GM12878 (cell line): ENCODE measurements around the gene ISG20. TPM values are rescaled to one million over a fixed set of nuclear protein-coding genes. Genes with fewer than 3 reads are reported as not detected.
A peak's percentile ranks its signal among the peaks of the same experiment; 100 is the strongest.

Experiments used
- ATAC-seq: fragments of 200-7000 bp; cut with Tn5 transposase; 3 replicates; pipeline ENCODE4 v1.9.1; 2020; ENCODE audit warnings: mild to moderate bottlenecking, moderate library complexity
- BruUV-seq: library from RNA; stranded (reverse); fragments of 400-500 nt; replicated peaks from 2 replicates; lab custom pipeline; 2021; lab: Mats Ljungman, UMichigan
- CTCF ChIA-PET: fragments of 300-600 bp; sonication (Branson Sonifier 250); formaldehyde crosslinking; extraction: SDS; loops from one replicate; lab custom pipeline; 2021; ENCODE audit warnings: inconsistent platforms; lab: Yijun Ruan, JAX
- POLR2A ChIA-PET: fragments of 350-600 bp; formaldehyde crosslinking; extraction: SDS; loops from one replicate; lab custom pipeline; 2021; ENCODE audit warnings: inconsistent platforms; lab: Charles Lee
- RAD21 ChIA-PET: fragments of 300-600 bp; sonication (Branson Sonifier 250); formaldehyde crosslinking; loops from one replicate; lab custom pipeline; 2023; ENCODE audit warnings: antibody characterized with exemption; ENCODE audit not compliant: unreplicated experiment; lab: Charles Lee
- SMC1A ChIA-PET: fragments of 300-600 bp; sonication (Branson Sonifier 250); formaldehyde crosslinking; loops from one replicate; lab custom pipeline; 2023; ENCODE audit not compliant: unreplicated experiment, uncharacterized antibody; lab: Charles Lee
- DNase-seq: peaks from one replicate; pipeline ENCODE4 v3.0.0-alpha.2; 2011; ENCODE audit warnings: low read depth, low spot score
- FAIRE-seq: peaks from 3 replicates; lab custom pipeline; 2011; peaks lifted over from hg19 to GRCh38; lab: Jason Lieb, UNC
- H2AFZ ChIP-seq: 2 replicates; pipeline ENCODE4 v1.6.0; 2011; ENCODE audit warnings: low read depth, low read length, control low read depth; ENCODE audit not compliant: control insufficient read depth
- H3K27ac ChIP-seq: 2 replicates; pipeline ENCODE4 v1.5.1; 2011; ENCODE audit warnings: control low read depth; ENCODE audit not compliant: control insufficient read depth, insufficient read depth
- H3K27me3 ChIP-seq, 2 experiments: replicated peaks in 1 of 2; 2 replicates each; pipeline versions ENCODE4 v1.6.0 to v1.6.1; 2011; ENCODE audit warnings: low read length in 1 of 2; ENCODE audit not compliant: control insufficient read depth in 2 of 2, insufficient read depth in 2 of 2
- H3K36me3 ChIP-seq, 2 experiments: 2 replicates each; pipeline ENCODE4 v1.5.1; 2011; ENCODE audit warnings: low read length in 1 of 2; ENCODE audit not compliant: control insufficient read depth in 2 of 2, insufficient read depth in 2 of 2
- H3K4me1 ChIP-seq: 2 replicates; pipeline ENCODE4 v1.6.1; 2011; ENCODE audit warnings: mild to moderate bottlenecking, low read length, moderate library complexity, mixed read lengths; ENCODE audit not compliant: control insufficient read depth, insufficient read depth
- H3K4me2 ChIP-seq: 2 replicates; pipeline ENCODE4 v1.6.0; 2011; ENCODE audit warnings: control low read depth; ENCODE audit not compliant: control insufficient read depth, insufficient read depth
- H3K4me3 ChIP-seq: fragments of 200-600 bp; sonication (generic); 2 replicates; pipeline ENCODE4 v1.5.1; 2016
- H3K79me2 ChIP-seq: 2 replicates; pipeline ENCODE4 v1.6.0; 2011; ENCODE audit warnings: low read length; ENCODE audit not compliant: control insufficient read depth, insufficient read depth
- H3K9ac ChIP-seq: 2 replicates; pipeline ENCODE4 v1.8.0; 2011; ENCODE audit warnings: low read length, control low read depth, mixed read lengths; ENCODE audit not compliant: control insufficient read depth, insufficient read depth
- H3K9me3 ChIP-seq: replicated peaks from 3 replicates; pipeline ENCODE4 v1.5.1; 2011; ENCODE audit warnings: mild to moderate bottlenecking, low read length; ENCODE audit not compliant: control insufficient read depth, insufficient read depth
- H4K20me1 ChIP-seq: 2 replicates; pipeline ENCODE4 v1.6.0; 2011; ENCODE audit not compliant: control insufficient read depth, insufficient read depth
- CREM ChIP-seq: IDR thresholded peaks from 2 replicates; pipeline ENCODE4 v1.6.1; 2014; ENCODE audit warnings: antibody characterized with exemption, low read depth
- ETV6 ChIP-seq, 2 experiments: fragments of 450-650 bp in 1 of 2; IDR thresholded peaks in 1 of 2; conservative IDR thresholded peaks in 1 of 2; 2 replicates each; pipeline ENCODE4 v1.6.1; 2014; ENCODE audit warnings: antibody characterized with exemption in 1 of 2, borderline replicate concordance in 1 of 2, low read depth in 1 of 2, mild to moderate bottlenecking in 1 of 2, moderate library complexity in 1 of 2
- HDAC6 ChIP-seq: fragments of 200-600 bp; sonication (generic); IDR thresholded peaks from one replicate; pipeline ENCODE4 v1.8.0; 2017; ENCODE audit warnings: antibody characterized with exemption; ENCODE audit not compliant: unreplicated experiment
- IRF4 ChIP-seq: IDR thresholded peaks from 2 replicates; pipeline ENCODE4 v1.6.1; 2011; ENCODE audit warnings: low read depth, low read length
- MTA2 ChIP-seq: fragments of 450-650 bp; IDR thresholded peaks from 2 replicates; pipeline ENCODE4 v1.6.1; 2016; ENCODE audit warnings: low read depth, mild to moderate bottlenecking, moderate library complexity
- POLR2AphosphoS2 ChIP-seq: IDR thresholded peaks from 2 replicates; pipeline ENCODE4 v1.6.1; 2011; ENCODE audit warnings: low read depth, mild to moderate bottlenecking, low read length, improper control_type of control experiment, moderate library complexity
- POLR2AphosphoS5 ChIP-seq: IDR thresholded peaks from 2 replicates; pipeline ENCODE4 v1.6.1; 2011; ENCODE audit warnings: mild to moderate bottlenecking, low read length, inconsistent platforms
- SIN3A ChIP-seq: IDR thresholded peaks from 2 replicates; pipeline ENCODE4 v1.6.1; 2012; ENCODE audit warnings: low read depth, low read length, improper control_type of control experiment
- SPI1 ChIP-seq: IDR thresholded peaks from 2 replicates; pipeline ENCODE4 v1.6.1; 2011; ENCODE audit warnings: low read depth, mild to moderate bottlenecking, low read length, moderate library complexity, borderline replicate concordance; ENCODE audit not compliant: insufficient read depth
- SREBF1 ChIP-seq: IDR thresholded peaks from 2 replicates; pipeline ENCODE4 v1.6.1; 2012; ENCODE audit warnings: mild to moderate bottlenecking, low read length
- TAF1 ChIP-seq: IDR thresholded peaks from 2 replicates; pipeline ENCODE4 v1.6.1; 2011; ENCODE audit warnings: mild to moderate bottlenecking, low read depth, low read length, borderline replicate concordance
- TCF3 ChIP-seq: IDR thresholded peaks from 2 replicates; pipeline ENCODE4 v1.6.1; 2012; ENCODE audit warnings: low read depth, mild to moderate bottlenecking, low read length, borderline replicate concordance; ENCODE audit not compliant: insufficient read depth
- YY1 ChIP-seq: IDR thresholded peaks from 2 replicates; pipeline ENCODE4 v1.6.1; 2011; ENCODE audit warnings: low read depth, mild to moderate bottlenecking, low read length
- ZNF24 ChIP-seq: fragments of 450-650 bp; IDR thresholded peaks from 2 replicates; pipeline ENCODE4 v1.6.1; 2017; ENCODE audit warnings: antibody characterized with exemption, mild to moderate bottlenecking
- WGBS: methylation state at CpG from one replicate; pipeline ENCODE4 v1.1.6; 2016; ENCODE audit warnings: low lambda C conversion rate; ENCODE audit not compliant: insufficient replicate concordance, insufficient coverage; ENCODE audit errors: missing lambda C conversion rate; 5-methylcytosine and 5-hydroxymethylcytosine counted together
- in situ Hi-C: fragments of 300-500 bp; cut with MboI; formaldehyde crosslinking; loops from 9 replicates; pipeline ENCODE4 v1.14.3; 2018; ENCODE audit warnings: mixed read lengths
- intact Hi-C: fragments of 100-400 bp; cut with micrococcal nuclease; formaldehyde crosslinking; loops from one replicate; pipeline ENCODE4 v1.14.2; 2022; ENCODE audit not compliant: unreplicated experiment
- polyA plus RNA-seq, 11 experiments: library from polyadenylated mRNA; depleted of rRNA in 4 of 11; unstranded in 6 of 11; stranded (reverse) in 5 of 11; fragments of >200 nt; fragmentation: Nextera tagmentation in 4 of 11; fragmentation: Illumina TruSeq in 1 of 11; extraction: Ambion mirVana in 4 of 11; extraction: Trizol in 1 of 11; gene quantifications; 1 replicate in 1 of 11; 2 replicates in 10 of 11; pipeline versions ENCODE4 v1.2.1 to v1.2.3, GENCODE V29; 2011 to 2016; ENCODE audit warnings: inconsistent platforms in 2 of 11, missing spikeins in 2 of 11, low read depth in 1 of 11
- total RNA-seq, 4 experiments: library from RNA; depleted of rRNA in 3 of 4; stranded (reverse); fragments of >200 nt in 3 of 4; fragmentation: Illumina TruSeq in 1 of 4; extraction: Trizol in 1 of 4; gene quantifications; 2 replicates each; pipeline versions ENCODE4 v1.2.1 to v1.2.3, GENCODE V29; 2013 to 2021
- TF ChIP-seq, protein P1 (sequence below): fragments of 450-650 bp; IDR thresholded peaks from 2 replicates; pipeline ENCODE4 v1.6.1; 2016; ENCODE audit warnings: mild to moderate bottlenecking
- TF ChIP-seq, protein P2 (sequence below): IDR thresholded peaks from 2 replicates; pipeline ENCODE4 v1.6.1; 2012; ENCODE audit warnings: mild to moderate bottlenecking, low read depth, low read length

The ISG20 gene
- total and polyA plus RNA-seq, 10 of the 15 experiments (the other 5 are each of a cell fraction or from before 2014, with no cell fraction given), result 23.4 to 210 (median 85.9) TPM

DNA sequence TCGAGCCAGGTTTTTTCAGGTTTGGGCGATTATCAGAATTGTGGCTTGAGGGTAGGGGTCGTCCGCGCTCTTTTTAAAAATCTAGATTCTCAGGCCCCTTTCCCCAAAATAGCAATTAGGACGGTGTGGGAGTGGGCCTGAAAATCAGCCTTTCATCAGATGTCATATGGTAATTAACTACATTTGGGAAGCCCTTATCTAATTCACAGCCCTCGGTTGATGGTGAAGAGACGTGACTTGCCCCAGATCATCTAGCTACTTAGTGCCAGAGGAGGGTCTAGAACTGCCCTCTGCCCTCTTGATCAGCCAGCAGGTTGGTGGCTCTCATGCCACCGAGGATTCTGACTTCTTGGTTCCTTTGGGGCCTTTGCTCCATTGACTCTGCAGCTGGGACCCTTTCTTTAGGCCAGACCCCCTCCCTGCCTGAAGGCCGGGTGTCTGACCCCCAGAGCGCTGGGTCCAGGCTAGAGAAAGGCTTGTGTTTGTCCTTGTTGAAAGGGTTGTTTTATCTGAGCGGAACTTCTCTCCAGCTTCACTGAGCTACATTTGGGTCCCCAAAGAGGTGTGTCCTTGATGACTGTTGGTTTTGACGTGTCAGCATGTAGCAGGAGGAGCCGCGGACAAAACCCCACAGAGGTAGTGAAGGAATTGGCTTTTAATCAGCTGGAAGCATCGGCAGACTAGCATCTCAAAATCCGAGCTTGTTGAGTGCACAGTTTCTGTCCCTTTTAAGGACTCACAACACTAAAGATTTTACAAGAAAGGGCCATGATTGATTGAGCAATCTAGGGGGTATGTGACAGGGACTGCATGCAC lies 16.8 kb upstream of the ISG20 start:
- in situ Hi-C loops, result loop anchor here (5.0 kb wide), 1 partner anchor 145 kb away; no protein-coding TSS in a partner anchor
- BruUV-seq, result TSS peak; percentile 98
- Histone ChIP-seq H2AFZ (peak overlapping the region; percentile 38), H3K4me1 (peaks cover 39% of the 10 kb centered on the region), H3K9me3 (no peaks in the 10 kb centered on the region), H3K27me3 (no peaks in the 10 kb centered on the region), H3K4me3 (peak overlapping the region; percentile 83)
- ChIA-PET POLR2A (interaction anchor here (0.8 to 1.6 kb wide), 7 partner anchors 9 to 155 kb away, joined by 3 to 8 read pairs (median 3); partner anchors contain the start of genes ISG20, MRPL46 and MRPS11), RAD21 (interaction anchor here (1.0 to 2.0 kb wide), 6 partner anchors 35 to 152 kb away, joined by 3 to 9 read pairs (median 4); no protein-coding TSS in a partner anchor)
- peak; percentile 59 for ATAC-seq
- intact Hi-C loops, result loop anchor here (1.0 to 5.0 kb wide), 2 partner anchors 75 to 146 kb away; partner anchors contain the start of gene DET1
- TF ChIP-seq SREBF1 (no peak), HDAC6 (peak; percentile 19), TCF3 (no peak), YY1 (no peak), ETV6 (conservative IDR thresholded peaks at IDR 0.05 in 1 of 2, IDR thresholded peaks at IDR 0.05 in 1 of 2; ENCODE audit: borderline replicate concordance in 1 of 2, low read depth in 1 of 2) (no peak), IRF4 (no peak), SIN3A (0 out of 2 replicates have a peak, but pooled peaks have one; percentile 64), ZNF24 (no peak), CREM (0 out of 2 replicates have a peak, but pooled peaks have one; percentile 40), MTA2 (no peak), POLR2AphosphoS2 (0 out of 2 replicates have a peak, but pooled peaks have one; percentile 18), POLR2AphosphoS5 (peak; percentile 12; the same call in 1 of the 2 replicates), TAF1 (peak; percentile 42; the same call in 1 of the 2 replicates), SPI1 (0 out of 2 replicates have a peak, but pooled peaks have one; percentile 3)
- TF ChIP-seq, protein P1, sequence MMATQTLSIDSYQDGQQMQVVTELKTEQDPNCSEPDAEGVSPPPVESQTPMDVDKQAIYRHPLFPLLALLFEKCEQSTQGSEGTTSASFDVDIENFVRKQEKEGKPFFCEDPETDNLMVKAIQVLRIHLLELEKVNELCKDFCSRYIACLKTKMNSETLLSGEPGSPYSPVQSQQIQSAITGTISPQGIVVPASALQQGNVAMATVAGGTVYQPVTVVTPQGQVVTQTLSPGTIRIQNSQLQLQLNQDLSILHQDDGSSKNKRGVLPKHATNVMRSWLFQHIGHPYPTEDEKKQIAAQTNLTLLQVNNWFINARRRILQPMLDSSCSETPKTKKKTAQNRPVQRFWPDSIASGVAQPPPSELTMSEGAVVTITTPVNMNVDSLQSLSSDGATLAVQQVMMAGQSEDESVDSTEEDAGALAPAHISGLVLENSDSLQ, result peak; percentile 66
- TF ChIP-seq, protein P2, sequence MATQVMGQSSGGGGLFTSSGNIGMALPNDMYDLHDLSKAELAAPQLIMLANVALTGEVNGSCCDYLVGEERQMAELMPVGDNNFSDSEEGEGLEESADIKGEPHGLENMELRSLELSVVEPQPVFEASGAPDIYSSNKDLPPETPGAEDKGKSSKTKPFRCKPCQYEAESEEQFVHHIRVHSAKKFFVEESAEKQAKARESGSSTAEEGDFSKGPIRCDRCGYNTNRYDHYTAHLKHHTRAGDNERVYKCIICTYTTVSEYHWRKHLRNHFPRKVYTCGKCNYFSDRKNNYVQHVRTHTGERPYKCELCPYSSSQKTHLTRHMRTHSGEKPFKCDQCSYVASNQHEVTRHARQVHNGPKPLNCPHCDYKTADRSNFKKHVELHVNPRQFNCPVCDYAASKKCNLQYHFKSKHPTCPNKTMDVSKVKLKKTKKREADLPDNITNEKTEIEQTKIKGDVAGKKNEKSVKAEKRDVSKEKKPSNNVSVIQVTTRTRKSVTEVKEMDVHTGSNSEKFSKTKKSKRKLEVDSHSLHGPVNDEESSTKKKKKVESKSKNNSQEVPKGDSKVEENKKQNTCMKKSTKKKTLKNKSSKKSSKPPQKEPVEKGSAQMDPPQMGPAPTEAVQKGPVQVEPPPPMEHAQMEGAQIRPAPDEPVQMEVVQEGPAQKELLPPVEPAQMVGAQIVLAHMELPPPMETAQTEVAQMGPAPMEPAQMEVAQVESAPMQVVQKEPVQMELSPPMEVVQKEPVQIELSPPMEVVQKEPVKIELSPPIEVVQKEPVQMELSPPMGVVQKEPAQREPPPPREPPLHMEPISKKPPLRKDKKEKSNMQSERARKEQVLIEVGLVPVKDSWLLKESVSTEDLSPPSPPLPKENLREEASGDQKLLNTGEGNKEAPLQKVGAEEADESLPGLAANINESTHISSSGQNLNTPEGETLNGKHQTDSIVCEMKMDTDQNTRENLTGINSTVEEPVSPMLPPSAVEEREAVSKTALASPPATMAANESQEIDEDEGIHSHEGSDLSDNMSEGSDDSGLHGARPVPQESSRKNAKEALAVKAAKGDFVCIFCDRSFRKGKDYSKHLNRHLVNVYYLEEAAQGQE, result no peak
- TF ChIP-seq, all 136 proteins: peak for 8
- Histone ChIP-seq H3K9ac (peak overlapping the region; percentile 99), H3K79me2 (peaks cover 59% of the 10 kb centered on the region), H4K20me1 (peaks cover 14% of the 10 kb centered on the region; the same call in 1 of the 2 replicates), H3K27ac (peak overlapping the region; percentile 97), H3K36me3 (peaks cover 8 to 12% of the 10 kb centered on the region in 2 experiments), H3K4me2 (peak overlapping the region; percentile 98)
- SMC1A ChIA-PET, result interaction anchor here (0.7 to 1.6 kb wide), 6 partner anchors 10 to 42 kb away, joined by 3 to 13 read pairs (median 6); partner anchors contain the start of gene ISG20
- CTCF ChIA-PET, result interaction anchor here (0.7 to 2.0 kb wide), 7 partner anchors 10 to 212 kb away, joined by 3 to 8 read pairs (median 5); partner anchors contain the start of genes MRPL46 and MRPS11
- peak; percentile 47 for FAIRE-seq
- 2% methylated on average over 17 of the region's 17 CpGs for WGBS
- no peak for DNase-seq
